Activated CD4-positive, alpha-beta memory T cell treated with anti-CD3 and anti-CD28 coated beads for 36 hours (primary cell): Measurements from ENCODE around the gene GPR179. TPM values are rescaled to one million over a fixed set of nuclear protein-coding genes. Genes with fewer than 3 reads are reported as not detected.

Source experiments
- CTCF ChIA-PET: fragments of 350-600 bp; sonication (Branson Sonifier 250); formaldehyde crosslinking; loops from one replicate; lab custom pipeline; 2021; ENCODE audit warnings: antibody characterized with exemption, inconsistent platforms; lab: Charles Lee
- POLR2A ChIA-PET: fragments of 350-600 bp; sonication (Branson Sonifier 250); formaldehyde crosslinking; loops from one replicate; lab custom pipeline; 2021; ENCODE audit warnings: antibody characterized with exemption; lab: Charles Lee
- DNase-seq: peaks from one replicate; pipeline ENCODE4 v3.0.0-alpha.2; 2020
- H3K27ac Mint-ChIP-seq: one replicate; pipeline ENCODE4 v1.8.0; 2021; ENCODE audit warnings: mixed read lengths
- H3K27me3 Mint-ChIP-seq: one replicate; pipeline ENCODE4 v1.8.0; 2021; ENCODE audit warnings: mixed read lengths
- H3K36me3 Mint-ChIP-seq: one replicate; pipeline ENCODE4 v1.8.0; 2021; ENCODE audit warnings: mixed read lengths
- H3K4me1 Mint-ChIP-seq: one replicate; pipeline ENCODE4 v1.8.0; 2021; ENCODE audit warnings: low read depth, mixed read lengths
- H3K4me3 Mint-ChIP-seq: one replicate; pipeline ENCODE4 v1.8.0; 2021; ENCODE audit warnings: mild to moderate bottlenecking, mixed read lengths
- H3K9me3 Mint-ChIP-seq: one replicate; pipeline ENCODE4 v1.8.0; 2021; ENCODE audit warnings: mixed read lengths
- intact Hi-C: fragments of 100-400 bp; cut with micrococcal nuclease; formaldehyde crosslinking; loops from one replicate; pipeline ENCODE4 v1.15.1; 2023
- total RNA-seq, 2 experiments: library from RNA; stranded (reverse); gene quantifications; one replicate each; pipeline ENCODE4 v1.2.3, GENCODE V29; 2021

The GPR179 gene
- total RNA-seq, 2 experiments from 2014 or later = 0.02 to 0.10 TPM

- no peak overlapping the region for H3K27ac Mint-ChIP-seq
- no peak overlapping the region for H3K4me3 Mint-ChIP-seq
- H3K9me3 Mint-ChIP-seq = no peaks in the 10 kb centered on the region
- DNase-seq = no peak
- H3K27me3 Mint-ChIP-seq = peaks cover 6% of the 10 kb centered on the region
- ChIA-PET POLR2A (no interaction called here), CTCF (interaction anchor here (1.4 kb wide), 1 partner anchor 15 kb away, joined by 4 read pairs; no protein-coding TSS in a partner anchor)
- H3K36me3 Mint-ChIP-seq = no peaks in the 10 kb centered on the region
- no peaks in the 10 kb centered on the region for H3K4me1 Mint-ChIP-seq
- intact Hi-C loops = no loop called here
Measured at GRCh38 chr17:38342886-38343607, 709 bp downstream of the GPR179 start.

- Mint-ChIP-seq H3K27me3 (peaks cover 6% of the 10 kb centered on the region), H3K4me1 (no peaks in the 10 kb centered on the region), H3K4me3 (no peak overlapping the region), H3K36me3 (no peaks in the 10 kb centered on the region), H3K27ac (no peak overlapping the region), H3K9me3 (no peaks in the 10 kb centered on the region)
- no peak for DNase-seq
- intact Hi-C loops = no loop called here
- POLR2A ChIA-PET = no interaction called here
- CTCF ChIA-PET = interaction anchor here (0.6 kb wide), 1 partner anchor 8 kb away, joined by 3 read pairs; no protein-coding TSS in a partner anchor
Measured at GRCh38 chr17:38341035-38341721, 2.6 kb downstream of the GPR179 start.

- intact Hi-C loops = no loop called here
- ChIA-PET CTCF (no interaction called here), POLR2A (no interaction called here)
- Mint-ChIP-seq H3K36me3 (no peaks in the 10 kb centered on the region), H3K4me1 (no peaks in the 10 kb centered on the region), H3K27ac (no peak overlapping the region), H3K9me3 (no peaks in the 10 kb centered on the region), H3K4me3 (no peak overlapping the region), H3K27me3 (peaks cover 6% of the 10 kb centered on the region)
- DNase-seq = no peak
Measured at GRCh38 chr17:38339891-38340290, 3.9 kb downstream of the GPR179 start.

GRCh38 chr17:38338535-38338934, 5.2 kb downstream of the GPR179 start:
- Mint-ChIP-seq H3K4me1 (no peaks in the 10 kb centered on the region), H3K36me3 (no peaks in the 10 kb centered on the region), H3K27ac (no peak overlapping the region), H3K4me3 (no peak overlapping the region), H3K9me3 (no peaks in the 10 kb centered on the region), H3K27me3 (peaks cover 3% of the 10 kb centered on the region)
- ChIA-PET CTCF (interaction anchor here (1.2 kb wide), 1 partner anchor 11 kb away, joined by 6 read pairs; no protein-coding TSS in a partner anchor), POLR2A (no interaction called here)
- intact Hi-C loops = no loop called here
- no peak for DNase-seq

GRCh38 chr17:38338053-38338452, 5.7 kb downstream of the GPR179 start:
- no peaks in the 10 kb centered on the region for H3K36me3 Mint-ChIP-seq
- DNase-seq = no peak
- no peaks in the 10 kb centered on the region for H3K4me1 Mint-ChIP-seq
- intact Hi-C loops = no loop called here
- ChIA-PET POLR2A (no interaction called here), CTCF (interaction anchor here (1.2 kb wide), 1 partner anchor 11 kb away, joined by 6 read pairs; no protein-coding TSS in a partner anchor)
- no peak overlapping the region for H3K4me3 Mint-ChIP-seq
- H3K9me3 Mint-ChIP-seq = no peaks in the 10 kb centered on the region
- H3K27ac Mint-ChIP-seq = no peak overlapping the region
- H3K27me3 Mint-ChIP-seq = peaks cover 5% of the 10 kb centered on the region

GRCh38 chr17:38336838-38337237, 6.9 kb downstream of the GPR179 start:
- Mint-ChIP-seq H3K27me3 (peaks cover 5% of the 10 kb centered on the region), H3K9me3 (no peaks in the 10 kb centered on the region), H3K4me1 (no peaks in the 10 kb centered on the region), H3K36me3 (no peaks in the 10 kb centered on the region), H3K27ac (no peak overlapping the region), H3K4me3 (no peak overlapping the region)
- intact Hi-C loops = no loop called here
- DNase-seq = no peak
- CTCF ChIA-PET = interaction anchor here (6.1 kb wide), 1 partner anchor 12 kb away, joined by 28 read pairs; no protein-coding TSS in a partner anchor
- POLR2A ChIA-PET = no interaction called here

- Mint-ChIP-seq H3K27ac (no peak overlapping the region), H3K4me1 (no peaks in the 10 kb centered on the region)
Measured at GRCh38 chr17:38334480-38335364, 9.0 kb downstream of the GPR179 start.

GRCh38 chr17:38333635-38334295, 10.0 kb downstream of the GPR179 start:
- Mint-ChIP-seq H3K4me1 (no peaks in the 10 kb centered on the region), H3K27ac (no peak overlapping the region), H3K36me3 (no peaks in the 10 kb centered on the region), H3K4me3 (no peak overlapping the region), H3K27me3 (peaks cover 7% of the 10 kb centered on the region), H3K9me3 (no peaks in the 10 kb centered on the region)
- intact Hi-C loops = no loop called here
- DNase-seq = peak; percentile 72
- ChIA-PET POLR2A (interaction anchor here (0.5 kb wide), 1 partner anchor 10 kb away, joined by 3 read pairs; no protein-coding TSS in a partner anchor), CTCF (interaction anchor here (0.7 to 6.1 kb wide), 11 partner anchors 7 to 81 kb away, joined by 3 to 28 read pairs (median 4); no protein-coding TSS in a partner anchor)

More at GRCh38 chr17:38334480-38335364, 9.0 kb downstream of the GPR179 start:
- H3K4me3 Mint-ChIP-seq = no peak overlapping the region
- intact Hi-C loops = no loop called here
- ChIA-PET CTCF (interaction anchor here (0.6 to 6.1 kb wide), 4 partner anchors 9 to 78 kb away, joined by 3 to 28 read pairs (median 3); no protein-coding TSS in a partner anchor), POLR2A (no interaction called here)
- H3K9me3 Mint-ChIP-seq = no peaks in the 10 kb centered on the region
- no peak for DNase-seq
- peaks cover 7% of the 10 kb centered on the region for H3K27me3 Mint-ChIP-seq
- no peaks in the 10 kb centered on the region for H3K36me3 Mint-ChIP-seq

GRCh38 chr17:38332735-38333134, 11.0 kb downstream of the GPR179 start:
- H3K36me3 Mint-ChIP-seq = no peaks in the 10 kb centered on the region
- intact Hi-C loops = no loop called here
- ChIA-PET CTCF (interaction anchor here (0.7 to 6.1 kb wide), 10 partner anchors 8 to 82 kb away, joined by 3 to 28 read pairs (median 4); no protein-coding TSS in a partner anchor), POLR2A (no interaction called here)
- no peak for DNase-seq
- no peak overlapping the region for H3K27ac Mint-ChIP-seq
- H3K27me3 Mint-ChIP-seq = peaks cover 7% of the 10 kb centered on the region
- no peaks in the 10 kb centered on the region for H3K4me1 Mint-ChIP-seq
- no peaks in the 10 kb centered on the region for H3K9me3 Mint-ChIP-seq
- no peak overlapping the region for H3K4me3 Mint-ChIP-seq

GRCh38 chr17:38330941-38331411, 12.8 kb downstream of the GPR179 start:
- Mint-ChIP-seq H3K4me3 (no peak overlapping the region), H3K36me3 (no peaks in the 10 kb centered on the region), H3K27me3 (peaks cover 7% of the 10 kb centered on the region), H3K27ac (no peak overlapping the region), H3K9me3 (no peaks in the 10 kb centered on the region), H3K4me1 (no peaks in the 10 kb centered on the region)
- POLR2A ChIA-PET = no interaction called here
- no peak for DNase-seq
- intact Hi-C loops = no loop called here
- CTCF ChIA-PET = interaction anchor here (1.1 to 6.1 kb wide), 5 partner anchors 8 to 84 kb away, joined by 3 to 28 read pairs (median 8); no protein-coding TSS in a partner anchor
